Endothelial cell of umbilical vein (primary cell): ENCODE results near the gene ME3. TPM values are rescaled to one million over a fixed set of nuclear protein-coding genes. Genes with fewer than 3 reads are reported as not detected.

Experiments
- BruUV-seq: library from RNA; stranded (reverse); fragments of 400-500 nt; replicated peaks from 2 replicates; lab custom pipeline; 2021; lab: Mats Ljungman, UMichigan
- CTCF ChIA-PET: fragments of 300-600, 350-600 bp; sonication (Branson Sonifier 250); formaldehyde crosslinking; loops from one replicate; lab custom pipeline; 2021; ENCODE audit warnings: antibody characterized with exemption, inconsistent platforms; lab: Charles Lee
- POLR2A ChIA-PET: fragments of 300-600, 350-600 bp; sonication (Branson Sonifier 250); formaldehyde crosslinking; loops from one replicate; lab custom pipeline; 2021; ENCODE audit warnings: antibody characterized with exemption, inconsistent platforms; lab: Charles Lee
- DNase-seq: peaks from one replicate; pipeline ENCODE4 v3.0.0-alpha.2; 2011; ENCODE audit warnings: low read depth, low spot score
- FAIRE-seq: peaks from 2 replicates; lab custom pipeline; 2011; peaks lifted over from hg19 to GRCh38; lab: Jason Lieb, UNC
- H2AFZ ChIP-seq: 2 replicates; pipeline ENCODE4 v1.6.0; 2012; ENCODE audit warnings: low read depth, low read length, control low read depth, inconsistent platforms
- H3K27ac ChIP-seq: 2 replicates; pipeline ENCODE4 v1.5.1; 2011; ENCODE audit warnings: low read depth, mild to moderate bottlenecking, control low read depth, low read length, moderate library complexity; ENCODE audit not compliant: insufficient read depth
- H3K27me3 ChIP-seq, 2 experiments: 2 replicates each; pipeline versions ENCODE4 v1.6.0 to v1.6.1; 2011; ENCODE audit warnings: low read length in 2 of 2, mixed read lengths in 1 of 2; ENCODE audit not compliant: control insufficient read depth in 2 of 2, insufficient read depth in 2 of 2
- H3K36me3 ChIP-seq, 2 experiments: 2 replicates in 1 of 2; 3 replicates in 1 of 2; pipeline ENCODE4 v1.5.1; 2011; ENCODE audit warnings: low read length in 2 of 2, mild to moderate bottlenecking in 1 of 2, moderate library complexity in 1 of 2; ENCODE audit not compliant: control insufficient read depth in 2 of 2, insufficient read depth in 2 of 2; ENCODE audit errors: extremely low read depth in 1 of 2
- H3K4me1 ChIP-seq: 3 replicates; pipeline ENCODE4 v1.5.1; 2011; ENCODE audit warnings: mild to moderate bottlenecking, low read length; ENCODE audit not compliant: control insufficient read depth, insufficient read depth; ENCODE audit errors: extremely low read depth
- H3K4me2 ChIP-seq: 2 replicates; pipeline ENCODE4 v1.6.1; 2011; ENCODE audit warnings: low read length, control low read depth, mixed read lengths; ENCODE audit not compliant: insufficient read depth
- H3K4me3 ChIP-seq, 3 experiments: fragments of 200-600 bp in 1 of 3; sonication (generic), shearing (Covaris generic) in 1 of 3; replicated peaks in 1 of 3; 2 replicates each; pipeline ENCODE4 v1.5.1; 2011 to 2016; ENCODE audit warnings: control low read depth in 3 of 3, low read length in 3 of 3, mild to moderate bottlenecking in 2 of 3, inconsistent platforms in 1 of 3, low read depth in 1 of 3, moderate library complexity in 1 of 3; ENCODE audit not compliant: insufficient read depth in 1 of 3
- H3K79me2 ChIP-seq: 2 replicates; pipeline ENCODE4 v1.6.0; 2012; ENCODE audit warnings: low read length, inconsistent platforms; ENCODE audit not compliant: control insufficient read depth, insufficient read depth
- H3K9ac ChIP-seq: replicated peaks from 2 replicates; pipeline ENCODE3; 2011; ENCODE audit warnings: low read length, control low read depth; ENCODE audit not compliant: insufficient read depth; ENCODE audit errors: extremely low read depth
- H3K9me1 ChIP-seq: replicated peaks from 3 replicates; pipeline ENCODE4 v1.6.0; 2011; ENCODE audit warnings: mild to moderate bottlenecking, low read length; ENCODE audit not compliant: control insufficient read depth, insufficient read depth; ENCODE audit errors: extremely low read depth
- H3K9me3 ChIP-seq: replicated peaks from 2 replicates; pipeline ENCODE4 v1.5.1; 2012; ENCODE audit warnings: low read length, inconsistent platforms; ENCODE audit not compliant: control insufficient read depth, insufficient read depth
- H4K20me1 ChIP-seq: replicated peaks from 2 replicates; pipeline ENCODE3; 2011; ENCODE audit warnings: mild to moderate bottlenecking, low read length; ENCODE audit not compliant: control insufficient read depth, insufficient read depth; ENCODE audit errors: extremely low read depth
- EZH2 ChIP-seq: IDR thresholded peaks from 2 replicates; pipeline ENCODE4 v1.6.1; 2012; ENCODE audit warnings: borderline replicate concordance, low read depth, mild to moderate bottlenecking, moderate library complexity, low read length, inconsistent platforms; ENCODE audit not compliant: severe bottlenecking
- GATA2 ChIP-seq: IDR thresholded peaks from 2 replicates; pipeline ENCODE4 v1.7.0; 2011; ENCODE audit warnings: low read depth, mild to moderate bottlenecking, moderate library complexity, mixed read lengths, low read length; ENCODE audit not compliant: insufficient read length, insufficient read depth
- POLR2A ChIP-seq: IDR thresholded peaks from 2 replicates; pipeline ENCODE4 v1.6.1; 2012; ENCODE audit warnings: low read depth, mild to moderate bottlenecking, control low read depth, low read length
- dilution Hi-C: fragments of 300-500 bp; cut with MboI; formaldehyde crosslinking; loops from one replicate; pipeline ENCODE4 v1.15.0; 2019; ENCODE audit warnings: low sequenced_read_pairs; ENCODE audit not compliant: extremely low pct_ligation_motif_present
- intact Hi-C: fragments of 100-400 bp; cut with micrococcal nuclease; formaldehyde crosslinking; loops from one replicate; pipeline ENCODE4 v1.10.0; 2022
- polyA plus RNA-seq, 4 experiments: library from polyadenylated mRNA; depleted of rRNA in 3 of 4; stranded (reverse) in 3 of 4; unstranded in 1 of 4; fragments of >200 nt; gene quantifications; 2 replicates each; pipeline versions ENCODE4 v1.2.1 to v1.2.3, GENCODE V29; 2011 to 2012; ENCODE audit warnings: missing spikeins in 1 of 4
- total RNA-seq: library from RNA; stranded (reverse); gene quantifications from 2 replicates; pipeline ENCODE4 v1.2.3, GENCODE V29; 2021
- TF ChIP-seq, protein P1 (sequence below): IDR thresholded peaks from 2 replicates; pipeline ENCODE4 v1.6.1; 2011; ENCODE audit not compliant: insufficient read depth, insufficient read length

The ME3 gene
- total and polyA plus RNA-seq, 2 donors (not counting 3 experiments of a cell fraction or from before 2014, with no cell fraction given) = 26.9 to 30.4 TPM

GRCh38 chr11:86486261-86487030 is 186.0 kb downstream of the ME3 start:
- no peak overlapping the region for H3K27ac ChIP-seq
- ChIA-PET CTCF (interaction anchor here (1.4 to 2.5 kb wide), 3 partner anchors 17 to 62 kb away, joined by 3 to 14 read pairs (median 4); no protein-coding TSS in a partner anchor), POLR2A (no interaction called here)
- TF ChIP-seq POLR2A (no peak), GATA2 (no peak)
- no peaks in the 10 kb centered on the region for H3K79me2 ChIP-seq
- H3K9me3 ChIP-seq = no peaks in the 10 kb centered on the region
- H4K20me1 ChIP-seq = no peaks in the 10 kb centered on the region
- DNase-seq (no peak), FAIRE-seq (no peak)
- H3K4me1 ChIP-seq = peaks cover 40% of the 10 kb centered on the region
- BruUV-seq = no TSS peak
- H3K9ac ChIP-seq = no peak overlapping the region
- H3K4me2 ChIP-seq = no peak overlapping the region
- H3K9me1 ChIP-seq = no peaks in the 10 kb centered on the region
- no peak overlapping the region for H3K4me3 ChIP-seq
- no peaks in the 10 kb centered on the region for H3K27me3 ChIP-seq
- intact Hi-C loops (no loop called here), dilution Hi-C loops (loop anchor here (25.0 kb wide), 1 partner anchor 101 kb away; no protein-coding TSS in a partner anchor)
- H2AFZ ChIP-seq = no peak overlapping the region
- no peaks in the 10 kb centered on the region for H3K36me3 ChIP-seq

- Histone ChIP-seq H3K27ac (peak overlapping the region; percentile 94), H4K20me1 (no peaks in the 10 kb centered on the region), H3K4me1 (peaks cover 46% of the 10 kb centered on the region), H3K9ac (peak overlapping the region; percentile 77), H3K4me2 (peak overlapping the region; percentile 51), H3K9me1 (no peaks in the 10 kb centered on the region), H3K4me3 (no peak overlapping the region), H3K36me3 (no peaks in the 10 kb centered on the region), H3K79me2 (no peaks in the 10 kb centered on the region), H3K27me3 (no peaks in the 10 kb centered on the region), H3K9me3 (no peaks in the 10 kb centered on the region), H2AFZ (no peak overlapping the region)
- ChIA-PET POLR2A (interaction anchor here (1.4 to 2.2 kb wide), 5 partner anchors 16 to 108 kb away, joined by 5 to 15 read pairs (median 9); no protein-coding TSS in a partner anchor), CTCF (interaction anchor here (0.8 to 3.0 kb wide), 19 partner anchors 11 to 434 kb away, joined by 3 to 30 read pairs (median 5); partner anchors contain the start of gene PRSS23)
- TF ChIP-seq EZH2 (no peak), POLR2A (peak; percentile 8)
- TF ChIP-seq, protein P1, sequence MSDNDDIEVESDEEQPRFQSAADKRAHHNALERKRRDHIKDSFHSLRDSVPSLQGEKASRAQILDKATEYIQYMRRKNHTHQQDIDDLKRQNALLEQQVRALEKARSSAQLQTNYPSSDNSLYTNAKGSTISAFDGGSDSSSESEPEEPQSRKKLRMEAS = no peak
- FAIRE-seq (no peak), DNase-seq (no peak)
- intact Hi-C loops (loop anchor here (1.0 to 5.0 kb wide), 18 partner anchors 19 to 432 kb away; partner anchors contain the start of gene PICALM), dilution Hi-C loops (loop anchor here (25.0 kb wide), 1 partner anchor 103 kb away; no protein-coding TSS in a partner anchor)
- BruUV-seq = TSS peak; percentile 86
These were observed 187.6 kb downstream of the ME3 start for GRCh38 chr11:86484795-86485166.
